ENCODE data around the gene MATR3. TPM values are rescaled to one million over a fixed set of nuclear protein-coding genes. Genes with fewer than 3 reads are reported as not detected.

MATR3 gene
- total and polyA plus RNA-seq, 7 donors: 60.8 to 272 (median 194) TPM

DNA sequence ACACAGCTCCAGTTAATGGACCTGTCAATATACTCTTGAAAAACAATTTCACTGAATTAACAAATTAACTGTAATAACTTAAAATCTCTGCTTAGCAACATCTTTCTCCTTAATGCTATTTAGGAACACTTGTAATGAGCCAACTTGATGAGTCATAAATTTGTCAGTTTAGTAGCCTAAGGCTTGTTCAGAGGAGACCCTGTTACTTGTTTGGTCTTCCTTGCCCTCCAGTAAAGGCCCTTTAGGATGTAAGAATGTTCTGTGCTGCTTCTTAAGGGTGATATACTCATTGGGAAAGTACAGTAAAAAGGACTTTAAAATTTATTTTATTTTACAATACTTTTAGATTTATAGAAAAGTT, 11.4 kb upstream of the MATR3 start:
- no peaks in the 10 kb centered on the region for H3K9me3 ChIP-seq
- intact Hi-C loops (cut with DNase I): no loop called here
- no peak overlapping the region for H3K27ac ChIP-seq
- peaks cover 0 to 57% (median 7%) of the 10 kb centered on the region in 4 donors for H3K36me3 ChIP-seq
- no peaks in the 10 kb centered on the region for H3K4me1 ChIP-seq
- no peaks in the 10 kb centered on the region for H3K27me3 ChIP-seq
- TF ChIP-seq POLR2AphosphoS5 (IDR thresholded peaks at IDR 0.05) (no peak), POLR2A (IDR thresholded peaks at IDR 0.05) (no peak)
- DNase-seq: no peak
- no peak overlapping the region for H3K4me3 ChIP-seq

- H3K27me3 ChIP-seq: no peaks in the 10 kb centered on the region
- H3K9me3 ChIP-seq: no peaks in the 10 kb centered on the region
- WGBS, 2 donors: 15 to 51% methylated on average over 3 of the region's 3 CpGs
- H3K4me3 ChIP-seq: no peak overlapping the region
- intact Hi-C loops (cut with DNase I): no loop called here
- no peaks in the 10 kb centered on the region for H3K4me1 ChIP-seq
- H3K27ac ChIP-seq: no peak overlapping the region
- H3K36me3 ChIP-seq: peaks cover 0 to 50% (median 6%) of the 10 kb centered on the region in 4 donors
- TF ChIP-seq CTCF (IDR thresholded peaks at IDR 0.05) (no peak), POLR2AphosphoS5 (IDR thresholded peaks at IDR 0.05) (no peak), EP300 (IDR thresholded peaks at IDR 0.05) (no peak), POLR2A (IDR thresholded peaks at IDR 0.05) (no peak)
- DNase-seq: no peak
Observed at GRCh38 chr5:139283252-139284166, 10.0 kb upstream of the MATR3 start.

DNA sequence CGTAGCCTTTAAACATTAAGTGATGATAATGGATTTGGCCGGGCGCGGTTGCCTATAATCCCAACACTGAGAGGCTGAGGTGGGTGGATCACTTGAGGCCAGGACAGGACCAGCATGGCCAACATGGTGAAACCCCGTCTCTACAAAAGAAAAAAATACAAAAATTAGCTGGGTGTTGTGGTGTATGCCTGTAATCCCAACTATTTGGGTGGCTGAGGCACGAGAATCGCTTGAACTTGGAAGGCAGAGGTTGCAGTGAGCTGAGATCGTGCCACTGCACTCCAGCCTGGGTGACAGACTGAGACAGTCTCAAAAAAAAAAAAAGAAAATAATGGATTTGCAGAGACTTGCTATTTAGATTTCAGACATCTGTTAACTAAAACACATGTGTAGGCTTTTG, 9.2 kb upstream of the MATR3 start:
- peaks cover 0 to 42% (median 4%) of the 10 kb centered on the region in 4 donors for H3K36me3 ChIP-seq
- WGBS, 2 donors: 91 to 95% methylated on average over 8 of the region's 8 CpGs

GRCh38 chr5:139285651-139286392, 7.7 kb upstream of the MATR3 start:
- WGBS, 2 donors: 88 to 92% methylated on average over 3 of the region's 3 CpGs
- no peak for DNase-seq
- H3K27ac ChIP-seq: no peak overlapping the region
- H3K36me3 ChIP-seq: peaks cover 0 to 32% (median 3%) of the 10 kb centered on the region in 4 donors
- intact Hi-C loops (cut with DNase I): no loop called here
- H3K4me1 ChIP-seq: no peaks in the 10 kb centered on the region
- no peaks in the 10 kb centered on the region for H3K27me3 ChIP-seq
- TF ChIP-seq POLR2A (IDR thresholded peaks at IDR 0.05) (no peak), POLR2AphosphoS5 (IDR thresholded peaks at IDR 0.05) (no peak), CTCF (IDR thresholded peaks at IDR 0.05) (no peak), EP300 (IDR thresholded peaks at IDR 0.05) (no peak)
- no peak overlapping the region for H3K4me3 ChIP-seq
- no peaks in the 10 kb centered on the region for H3K9me3 ChIP-seq

More for the DNA sequence above, 9.2 kb upstream of the MATR3 start:
- no peak for DNase-seq
- no peak overlapping the region for H3K27ac ChIP-seq
- intact Hi-C loops (cut with DNase I): no loop called here
- no peak overlapping the region for H3K4me3 ChIP-seq
- H3K4me1 ChIP-seq: no peaks in the 10 kb centered on the region
- H3K9me3 ChIP-seq: no peaks in the 10 kb centered on the region
- TF ChIP-seq POLR2AphosphoS5 (IDR thresholded peaks at IDR 0.05): no peak
- no peak for TF ChIP-seq POLR2A (IDR thresholded peaks at IDR 0.05)
- TF ChIP-seq EP300 (IDR thresholded peaks at IDR 0.05): no peak
- TF ChIP-seq CTCF (IDR thresholded peaks at IDR 0.05): no peak
- H3K27me3 ChIP-seq: no peaks in the 10 kb centered on the region
